ENCODE results near the gene MADCAM1.

The MADCAM1 gene

DNA sequence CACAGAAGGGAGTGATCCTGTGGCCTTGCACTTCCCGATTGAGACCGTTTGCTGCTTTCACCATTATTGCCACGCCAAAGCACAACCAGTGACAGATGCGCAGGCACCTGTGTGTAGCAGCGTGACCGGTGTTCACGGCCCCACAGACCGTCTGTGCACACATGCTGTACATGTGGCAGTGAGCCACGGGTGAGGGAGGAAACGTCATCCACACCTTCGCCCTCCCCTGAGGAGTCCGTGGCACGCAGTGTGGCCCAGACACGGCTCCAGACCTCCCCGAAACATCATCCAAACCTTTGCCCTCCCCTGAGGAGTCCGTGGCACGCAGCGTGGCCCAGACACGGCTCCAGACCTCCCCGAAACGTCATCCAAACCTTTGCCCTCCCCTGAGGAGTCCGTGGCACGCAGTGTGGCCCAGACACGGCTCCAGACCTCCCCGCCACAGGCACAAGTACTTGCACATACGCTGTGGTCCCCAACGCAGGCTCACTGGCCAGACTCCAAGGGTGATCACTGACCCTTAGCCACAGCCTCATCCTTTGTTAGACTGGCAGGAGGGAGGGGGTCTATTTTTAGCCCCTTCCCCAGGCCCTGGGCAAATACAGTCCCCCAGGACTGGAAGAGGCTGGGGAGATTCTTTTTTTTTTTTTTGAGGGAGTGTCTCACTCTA is 27.6 kb upstream of the MADCAM1 start:
- WGBS (ENCODE audit: insufficient coverage), result 87% methylated on average over 21 of the region's 27 CpGs
- H3K36me3 ChIP-seq (ENCODE audit: control insufficient read depth in 4 of 4, insufficient read depth in 4 of 4, low read length in 3 of 4), result no peaks in the 10 kb centered on the region

DNA sequence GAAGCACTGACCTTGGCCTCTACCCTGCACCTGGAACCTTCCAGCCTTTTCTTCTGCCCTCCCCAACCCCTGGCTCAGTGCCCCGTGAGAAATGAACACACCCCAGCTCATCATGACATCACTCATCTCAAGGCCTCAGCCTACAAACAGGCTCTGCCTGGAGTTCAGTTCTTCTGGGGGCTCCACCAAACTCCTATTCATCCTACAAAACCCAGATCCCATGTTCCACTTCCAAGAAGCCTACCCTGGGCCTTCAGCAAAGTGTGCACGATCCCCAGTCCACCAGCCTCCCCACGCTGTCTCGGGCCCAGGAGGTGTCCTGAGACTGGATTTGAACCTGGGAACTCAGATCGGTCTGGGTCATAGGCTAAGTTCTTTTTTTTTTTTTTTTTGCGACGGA is 26.5 kb upstream of the MADCAM1 start:
- Histone ChIP-seq H3K4me3 (ENCODE audit: control insufficient read depth in 1 of 7, extremely low read depth in 1 of 7, insufficient read depth in 4 of 7, low read depth in 2 of 7, low read length in 6 of 7) (no peak overlapping the region), H3K36me3 (ENCODE audit: control insufficient read depth in 4 of 4, insufficient read depth in 4 of 4, low read length in 3 of 4) (no peaks in the 10 kb centered on the region), H3K4me1 (ENCODE audit: control extremely low read depth in 1 of 4, control insufficient read depth in 4 of 4, insufficient read depth in 4 of 4, low read length in 3 of 4) (no peaks in the 10 kb centered on the region), H3K9me3 (ENCODE audit: control extremely low read depth in 1 of 5, control insufficient read depth in 4 of 5, insufficient read depth in 2 of 5, low read depth in 1 of 5, low read length in 4 of 5) (no peaks in the 10 kb centered on the region), H3K27ac (ENCODE audit: insufficient read depth in 1 of 2, low read depth in 1 of 2, low read length in 2 of 2, poor library complexity in 1 of 2, severe bottlenecking in 2 of 2) (no peak overlapping the region), H3K27me3 (replicated peaks in 2 of 5; ENCODE audit: control insufficient read depth in 4 of 5, insufficient read depth in 5 of 5, low read length in 4 of 5) (peaks cover 0 to 15% (median 2%) of the 10 kb centered on the region in 5 experiments)
- CTCF ChIA-PET, result no interaction called here
- 78% methylated on average over 5 of the region's 7 CpGs for WGBS (ENCODE audit: insufficient coverage)
- DNase-seq, result no peak
- POLR2A ChIA-PET, result no interaction called here

More for the DNA sequence above, 27.6 kb upstream of the MADCAM1 start:
- H3K9me3 ChIP-seq (ENCODE audit: control extremely low read depth in 1 of 5, control insufficient read depth in 4 of 5, insufficient read depth in 2 of 5, low read depth in 1 of 5, low read length in 4 of 5), result no peaks in the 10 kb centered on the region
- H3K27ac ChIP-seq (ENCODE audit: insufficient read depth in 1 of 2, low read depth in 1 of 2, low read length in 2 of 2, poor library complexity in 1 of 2, severe bottlenecking in 2 of 2), result no peak overlapping the region
- no peak overlapping the region for H3K4me3 ChIP-seq (ENCODE audit: control insufficient read depth in 1 of 7, extremely low read depth in 1 of 7, insufficient read depth in 4 of 7, low read depth in 2 of 7, low read length in 6 of 7)
- POLR2A ChIA-PET, result no interaction called here
- DNase-seq, result no peak
- CTCF ChIA-PET, result no interaction called here
- no peaks in the 10 kb centered on the region for H3K4me1 ChIP-seq (ENCODE audit: control extremely low read depth in 1 of 4, control insufficient read depth in 4 of 4, insufficient read depth in 4 of 4, low read length in 3 of 4)
- H3K27me3 ChIP-seq (replicated peaks in 2 of 5; ENCODE audit: control insufficient read depth in 4 of 5, insufficient read depth in 5 of 5, low read length in 4 of 5), result peaks cover 0 to 13% (median 2%) of the 10 kb centered on the region in 5 experiments

DNA sequence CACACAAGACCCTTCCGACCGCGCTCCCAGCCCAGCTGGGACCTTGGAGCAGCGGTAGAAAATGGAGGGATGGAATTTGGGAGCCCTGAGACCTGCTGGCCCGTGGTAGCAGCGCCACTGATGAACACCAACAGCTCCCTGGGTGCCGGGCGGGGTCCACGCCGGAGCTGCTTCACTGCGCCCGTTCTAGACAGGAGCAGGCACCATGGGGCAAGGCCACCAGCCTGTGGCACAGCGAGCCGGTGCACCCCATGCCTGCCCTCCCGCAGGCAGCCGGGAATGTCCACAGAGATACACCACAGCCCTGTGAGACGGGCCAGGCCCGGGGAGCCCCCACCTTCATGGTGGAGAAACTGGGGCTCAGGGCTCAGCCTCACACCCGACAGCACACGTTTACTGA is 25.6 kb upstream of the MADCAM1 start:
- ChIA-PET CTCF (no interaction called here), POLR2A (no interaction called here)
- 85% methylated on average over 18 of the region's 20 CpGs for WGBS (ENCODE audit: insufficient coverage)
- no peak overlapping the region for H3K27ac ChIP-seq (ENCODE audit: insufficient read depth in 1 of 2, low read depth in 1 of 2, low read length in 2 of 2, poor library complexity in 1 of 2, severe bottlenecking in 2 of 2)
- no peak for DNase-seq
- no peak overlapping the region for H3K4me3 ChIP-seq (ENCODE audit: control insufficient read depth in 1 of 7, extremely low read depth in 1 of 7, insufficient read depth in 4 of 7, low read depth in 2 of 7, low read length in 6 of 7)
- H3K27me3 ChIP-seq (replicated peaks in 2 of 5; ENCODE audit: control insufficient read depth in 4 of 5, insufficient read depth in 5 of 5, low read length in 4 of 5), result peaks cover 0 to 23% (median 2%) of the 10 kb centered on the region in 5 experiments
- no peaks in the 10 kb centered on the region for H3K36me3 ChIP-seq (ENCODE audit: control insufficient read depth in 4 of 4, insufficient read depth in 4 of 4, low read length in 3 of 4)
- H3K4me1 ChIP-seq (ENCODE audit: control extremely low read depth in 1 of 4, control insufficient read depth in 4 of 4, insufficient read depth in 4 of 4, low read length in 3 of 4), result no peaks in the 10 kb centered on the region
- H3K9me3 ChIP-seq (ENCODE audit: control extremely low read depth in 1 of 5, control insufficient read depth in 4 of 5, insufficient read depth in 2 of 5, low read depth in 1 of 5, low read length in 4 of 5), result no peaks in the 10 kb centered on the region

DNA sequence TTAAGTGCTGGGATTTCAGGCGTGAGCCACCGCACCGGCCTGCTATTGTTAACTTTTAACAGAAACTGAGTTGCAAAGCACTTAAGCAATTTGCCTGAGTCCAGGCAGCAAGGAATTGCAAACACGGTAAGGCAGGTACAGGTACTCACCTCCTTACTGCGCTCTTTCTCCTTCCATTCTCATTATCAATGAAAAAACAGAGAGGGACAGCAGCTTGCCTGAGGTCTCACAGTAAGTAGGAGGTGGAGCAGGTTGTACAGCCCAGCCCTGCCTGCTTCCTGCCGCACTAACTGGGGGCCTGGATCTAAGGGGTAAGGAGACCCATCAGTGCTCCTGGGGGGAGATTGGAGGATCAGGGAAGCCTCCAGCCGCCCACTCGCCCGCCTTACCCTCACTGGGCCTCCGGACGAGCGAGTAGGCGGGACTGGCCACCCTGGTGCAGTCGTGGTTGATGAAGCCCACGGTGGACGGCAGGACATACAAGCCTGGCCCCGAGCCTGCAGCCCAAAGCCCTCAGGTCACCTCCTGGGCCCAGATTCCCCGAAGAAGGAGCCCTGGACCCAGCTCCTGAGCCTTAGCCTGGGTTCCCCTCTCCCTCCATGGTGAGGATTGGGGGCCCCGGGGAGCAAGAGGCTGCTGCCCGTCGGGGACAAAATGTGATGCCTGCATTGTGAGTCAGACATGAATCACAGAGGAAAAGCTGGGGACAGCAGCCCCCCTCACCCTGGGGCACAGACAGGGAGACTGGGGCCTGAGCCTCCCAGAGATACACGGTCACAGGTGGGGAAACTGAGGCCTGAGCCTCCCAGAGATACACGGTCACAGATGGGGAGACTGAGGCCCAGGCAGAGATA is 24.1 kb upstream of the MADCAM1 start:
- Histone ChIP-seq H3K36me3 (ENCODE audit: control insufficient read depth in 4 of 4, insufficient read depth in 4 of 4, low read length in 3 of 4) (no peaks in the 10 kb centered on the region), H3K27me3 (replicated peaks in 2 of 5; ENCODE audit: control insufficient read depth in 4 of 5, insufficient read depth in 5 of 5, low read length in 4 of 5) (peaks cover 0 to 23% (median 2%) of the 10 kb centered on the region in 5 experiments), H3K27ac (ENCODE audit: insufficient read depth in 1 of 2, low read depth in 1 of 2, low read length in 2 of 2, poor library complexity in 1 of 2, severe bottlenecking in 2 of 2) (no peak overlapping the region), H3K4me3 (ENCODE audit: control insufficient read depth in 1 of 7, extremely low read depth in 1 of 7, insufficient read depth in 4 of 7, low read depth in 2 of 7, low read length in 6 of 7) (no peak overlapping the region), H3K9me3 (ENCODE audit: control extremely low read depth in 1 of 5, control insufficient read depth in 4 of 5, insufficient read depth in 2 of 5, low read depth in 1 of 5, low read length in 4 of 5) (no peaks in the 10 kb centered on the region), H3K4me1 (ENCODE audit: control extremely low read depth in 1 of 4, control insufficient read depth in 4 of 4, insufficient read depth in 4 of 4, low read length in 3 of 4) (no peaks in the 10 kb centered on the region)
- no peak for DNase-seq
- CTCF ChIA-PET, result no interaction called here
- 84% methylated on average over 13 of the region's 23 CpGs for WGBS (ENCODE audit: insufficient coverage)
- POLR2A ChIA-PET, result no interaction called here

DNA sequence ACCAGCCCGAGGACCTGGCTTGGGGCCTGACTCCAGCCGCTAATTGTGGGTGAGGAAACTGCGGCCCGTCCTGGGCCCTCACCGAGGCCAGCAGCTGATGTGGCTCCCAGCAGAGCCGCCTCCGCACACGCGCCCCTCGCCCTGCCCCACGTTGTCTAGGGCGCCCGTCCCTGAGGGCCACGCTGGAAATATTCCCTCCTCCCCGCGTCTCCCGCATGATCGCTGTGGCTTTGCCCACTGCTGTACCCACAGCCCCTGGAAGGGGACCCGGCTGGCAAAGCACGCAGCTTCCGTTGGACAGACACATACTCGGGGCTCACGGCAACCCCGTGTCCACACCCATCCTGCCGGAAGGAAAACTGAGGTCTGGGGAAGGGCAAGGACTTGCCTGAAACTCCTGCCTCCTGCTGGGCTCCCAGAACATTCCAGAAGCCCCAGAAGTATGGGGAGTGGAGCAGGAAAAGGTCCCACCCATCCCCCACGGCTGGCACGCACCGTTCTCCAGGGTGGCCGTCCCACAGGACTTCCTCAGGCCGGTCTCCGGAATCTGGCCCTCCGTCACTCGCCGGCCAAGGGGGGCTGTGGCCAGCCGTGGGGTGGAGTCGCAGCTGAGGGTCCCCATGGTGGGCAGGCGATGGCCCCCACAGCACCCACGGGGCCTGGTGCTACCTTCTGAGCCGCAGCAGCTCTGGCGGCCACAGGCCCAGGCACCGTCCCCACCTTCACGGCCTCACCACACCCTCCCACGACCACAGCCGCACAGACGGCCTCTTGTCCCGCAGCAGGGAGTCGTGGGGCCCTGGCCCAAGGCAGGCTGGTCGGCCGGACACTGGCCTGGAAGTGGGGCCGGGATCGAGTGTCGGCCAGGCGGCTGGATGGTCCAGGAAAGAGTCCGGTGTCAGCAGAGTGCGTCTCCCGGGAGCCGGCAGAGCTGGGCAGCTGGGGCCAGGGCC is 21.9 kb upstream of the MADCAM1 start:
- POLR2A ChIA-PET, result interaction anchor here (0.7 kb wide), 1 partner anchor 929 kb away, joined by 3 read pairs; no protein-coding TSS in a partner anchor
- peak in 1 of 3 donors; percentile 26 for DNase-seq
- Histone ChIP-seq H3K36me3 (ENCODE audit: control insufficient read depth in 4 of 4, insufficient read depth in 4 of 4, low read length in 3 of 4) (no peaks in the 10 kb centered on the region), H3K9me3 (ENCODE audit: control extremely low read depth in 1 of 5, control insufficient read depth in 4 of 5, insufficient read depth in 2 of 5, low read depth in 1 of 5, low read length in 4 of 5) (no peaks in the 10 kb centered on the region), H3K27ac (ENCODE audit: insufficient read depth in 1 of 2, low read depth in 1 of 2, low read length in 2 of 2, poor library complexity in 1 of 2, severe bottlenecking in 2 of 2) (no peak overlapping the region), H3K4me3 (ENCODE audit: control insufficient read depth in 1 of 7, extremely low read depth in 1 of 7, insufficient read depth in 4 of 7, low read depth in 2 of 7, low read length in 6 of 7) (no peak overlapping the region), H3K27me3 (replicated peaks in 2 of 5; ENCODE audit: control insufficient read depth in 4 of 5, insufficient read depth in 5 of 5, low read length in 4 of 5) (peaks cover 0 to 31% (median 2%) of the 10 kb centered on the region in 5 experiments), H3K4me1 (ENCODE audit: control extremely low read depth in 1 of 4, control insufficient read depth in 4 of 4, insufficient read depth in 4 of 4, low read length in 3 of 4) (no peaks in the 10 kb centered on the region)
- CTCF ChIA-PET, result no interaction called here
- WGBS (ENCODE audit: insufficient coverage), result 62% methylated on average over 56 of the region's 57 CpGs

DNA sequence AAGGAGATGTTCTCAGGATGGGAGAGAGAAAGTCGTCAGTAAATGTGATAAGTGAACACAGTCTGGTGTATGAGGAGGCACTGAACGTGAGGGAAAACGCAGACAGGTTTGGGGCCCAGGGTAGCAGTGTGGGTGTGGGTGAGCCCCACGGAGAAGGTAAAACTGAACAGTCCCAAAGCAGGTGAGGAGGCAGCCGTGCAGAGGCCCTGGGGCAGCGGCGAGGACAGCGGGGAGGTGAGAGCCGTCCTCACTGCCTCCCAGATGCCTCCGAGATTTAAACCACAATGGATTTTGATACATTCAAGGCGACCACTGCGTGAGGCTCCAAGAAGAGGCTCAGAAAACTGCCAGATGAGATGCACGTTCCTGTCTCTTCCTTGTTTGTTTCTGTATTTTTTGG is 20.9 kb upstream of the MADCAM1 start:
- ChIA-PET CTCF (no interaction called here), POLR2A (no interaction called here)
- H3K4me3 ChIP-seq (ENCODE audit: control insufficient read depth in 1 of 7, extremely low read depth in 1 of 7, insufficient read depth in 4 of 7, low read depth in 2 of 7, low read length in 6 of 7), result no peak overlapping the region
- H3K36me3 ChIP-seq (ENCODE audit: control insufficient read depth in 4 of 4, insufficient read depth in 4 of 4, low read length in 3 of 4), result no peaks in the 10 kb centered on the region
- no peak overlapping the region for H3K27ac ChIP-seq (ENCODE audit: insufficient read depth in 1 of 2, low read depth in 1 of 2, low read length in 2 of 2, poor library complexity in 1 of 2, severe bottlenecking in 2 of 2)
- peaks cover 0 to 2% (median 0%) of the 10 kb centered on the region in 5 experiments for H3K9me3 ChIP-seq (ENCODE audit: control extremely low read depth in 1 of 5, control insufficient read depth in 4 of 5, insufficient read depth in 2 of 5, low read depth in 1 of 5, low read length in 4 of 5)
- DNase-seq, result no peak
- peaks cover 0 to 31% (median 2%) of the 10 kb centered on the region in 5 experiments for H3K27me3 ChIP-seq (replicated peaks in 2 of 5; ENCODE audit: control insufficient read depth in 4 of 5, insufficient read depth in 5 of 5, low read length in 4 of 5)
- H3K4me1 ChIP-seq (ENCODE audit: control extremely low read depth in 1 of 4, control insufficient read depth in 4 of 4, insufficient read depth in 4 of 4, low read length in 3 of 4), result peaks cover 0 to 4% (median 0%) of the 10 kb centered on the region in 4 experiments
- 91% methylated on average over 13 of the region's 13 CpGs for WGBS (ENCODE audit: insufficient coverage)
